Vagina (tissue), 2 donors: Measurements from ENCODE around the gene VASN.

Experiments used
- CTCF ChIP-seq, 3 experiments: fragments of 450-650 bp in 2 of 3; fragments of 200-600 bp in 1 of 3; sonication (generic) in 1 of 3; IDR thresholded peaks; one replicate each; pipeline ENCODE4 v1.5.1; 2017 to 2019; ENCODE audit warnings: antibody characterized with exemption in 3 of 3, mild to moderate bottlenecking in 2 of 3, moderate library complexity in 2 of 3
- POLR2AphosphoS5 ChIP-seq, 2 donors: sonication (generic); formaldehyde crosslinking; IDR thresholded peaks; one replicate each; pipeline ENCODE4 v1.9.0; 2017; ENCODE audit warnings: antibody characterized with exemption in 2 of 2, mild to moderate bottlenecking in 2 of 2, low read depth in 1 of 2; ENCODE audit not compliant: insufficient read depth in 1 of 2

GRCh38 chr16:4330277-4330874, 41.3 kb upstream of the VASN start:
- TF ChIP-seq CTCF (IDR thresholded peaks at IDR 0.05) (peak; percentile 94 to 98 (median 95)), POLR2AphosphoS5 (IDR thresholded peaks at IDR 0.05; ENCODE audit: insufficient read depth in 1 of 2, low read depth in 1 of 2) (peak in 1 of 2 donors; percentile 41)
